Measurements from ENCODE around the gene LRP6.
"Not testable (repeated sequence)": the region's sequence is repeated elsewhere in the genome, so short reads cannot be mapped to it uniquely, and the experiment has no call there.

Gene LRP6

DNA sequence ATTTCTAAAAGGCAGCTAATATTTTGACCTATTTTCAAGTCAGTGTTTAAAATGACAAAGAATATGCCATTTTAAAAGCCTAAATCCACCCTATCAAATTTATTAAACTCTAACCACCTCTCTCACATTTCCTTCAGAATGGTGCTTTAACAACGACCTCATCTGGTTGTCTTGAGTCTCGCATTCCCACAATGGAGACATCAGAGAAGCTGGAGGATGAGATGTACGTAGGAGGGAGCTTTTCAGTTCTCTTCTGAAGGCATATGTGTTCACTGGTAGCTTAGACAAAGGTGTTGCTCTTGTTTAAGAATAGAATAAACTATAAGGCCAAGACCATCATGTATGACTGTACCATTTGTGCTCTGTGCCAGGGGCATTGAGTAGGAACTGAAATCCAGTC, 113.2 kb downstream of the LRP6 start:
- DNase-seq (ENCODE audit: extremely low spot score): no peak
- TF ChIP-seq ARNT (IDR thresholded peaks at IDR 0.05) (no peak), TARDBP (IDR thresholded peaks at IDR 0.05) (no peak), CTBP1 (IDR thresholded peaks at IDR 0.05; ENCODE audit: borderline replicate concordance) (no peak), FOXA1 (IDR thresholded peaks at IDR 0.05) (no peak), NFRKB (IDR thresholded peaks at IDR 0.05) (no peak), L3MBTL2 (conservative IDR thresholded peaks at IDR 0.05) (no peak), HDGF (IDR thresholded peaks at IDR 0.05; ENCODE audit: borderline replicate concordance) (no peak), BHLHE40 (IDR thresholded peaks at IDR 0.05; ENCODE audit: borderline replicate concordance) (no peak), ZNF384 (IDR thresholded peaks at IDR 0.05) (no peak), FOXM1 (IDR thresholded peaks at IDR 0.05; ENCODE audit: borderline replicate concordance) (no peak)
- CTCF ChIA-PET: interaction anchor here (0.7 kb wide), 1 partner anchor 13 kb away, joined by 4 read pairs; no protein-coding TSS in a partner anchor
- POLR2A ChIA-PET: no interaction called here

DNA sequence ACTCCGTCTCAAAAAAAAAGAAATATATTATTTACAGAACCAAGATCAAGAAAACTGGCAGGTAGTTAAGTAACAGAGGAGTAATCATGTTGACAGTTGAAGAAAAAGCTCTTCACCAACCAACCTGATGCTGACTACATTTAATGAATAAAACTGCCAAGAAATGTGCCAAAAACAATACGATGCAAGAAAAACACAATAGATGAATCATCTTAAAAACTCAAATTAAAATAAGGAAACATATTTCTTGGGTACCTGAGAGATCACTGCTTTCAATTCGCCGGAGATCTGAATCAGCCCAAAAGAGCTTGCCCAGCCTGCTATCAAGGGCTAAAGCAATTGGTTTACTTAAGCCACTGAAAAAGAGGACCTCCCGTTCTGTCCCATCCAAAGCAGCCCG, 119.7 kb downstream of the LRP6 start:
- TF ChIP-seq BHLHE40 (IDR thresholded peaks at IDR 0.05; ENCODE audit: borderline replicate concordance) (no peak), FOXA1 (IDR thresholded peaks at IDR 0.05) (no peak), L3MBTL2 (conservative IDR thresholded peaks at IDR 0.05) (no peak), LEF1 (IDR thresholded peaks at IDR 0.05; ENCODE audit: borderline replicate concordance) (no peak), TARDBP (IDR thresholded peaks at IDR 0.05) (no peak), HDGF (IDR thresholded peaks at IDR 0.05; ENCODE audit: borderline replicate concordance) (no peak), ARNT (IDR thresholded peaks at IDR 0.05) (no peak), ZNF384 (IDR thresholded peaks at IDR 0.05) (no peak), SP1 (IDR thresholded peaks at IDR 0.05) (no peak)
- CTCF ChIA-PET: no interaction called here
- POLR2A ChIA-PET: no interaction called here
- no peak for DNase-seq (ENCODE audit: extremely low spot score)

DNA sequence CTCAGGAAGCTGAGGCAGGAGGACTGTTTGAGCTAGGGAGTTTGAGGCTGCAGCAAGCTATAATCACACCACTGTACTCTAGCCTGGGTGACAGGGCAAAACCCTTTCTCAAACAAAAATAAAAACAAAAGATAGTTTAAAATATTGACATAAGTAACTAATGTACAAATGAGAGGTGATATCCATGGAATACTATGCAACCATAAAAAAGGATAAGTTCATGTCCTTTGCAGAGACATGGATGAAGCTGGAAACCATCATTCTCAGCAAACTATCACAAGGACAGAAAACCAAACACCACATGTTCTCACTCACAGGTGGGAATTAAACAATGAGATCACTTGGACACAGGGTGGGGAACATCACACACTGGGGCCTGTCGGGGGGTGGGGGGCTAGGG, 122.3 kb downstream of the LRP6 start:
- CTCF ChIA-PET: interaction anchor here (1.0 kb wide), 1 partner anchor 183 kb away, joined by 3 read pairs; no protein-coding TSS in a partner anchor
- DNase-seq (ENCODE audit: extremely low spot score); POLR2A ChIA-PET: not testable (repeated sequence)

DNA sequence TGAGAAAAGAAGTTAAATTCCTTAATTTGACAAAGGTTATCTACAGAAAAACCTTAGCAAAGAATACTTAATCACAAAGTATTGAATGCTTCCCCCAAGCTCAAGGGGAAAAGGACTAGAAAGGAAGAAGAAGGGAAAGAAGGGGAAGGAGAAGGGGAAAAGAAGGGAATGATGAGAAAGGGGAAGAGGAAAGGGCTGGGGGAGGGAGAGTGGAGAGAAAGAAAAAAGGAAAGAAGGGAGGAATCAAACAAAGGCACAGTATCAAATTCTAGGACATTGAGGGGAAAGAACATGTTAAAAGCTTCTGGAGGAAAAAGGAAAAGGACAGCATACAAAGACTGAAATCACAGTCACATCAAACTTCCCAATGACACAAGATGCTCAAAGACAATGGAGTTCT, 125.8 kb downstream of the LRP6 start:
- ChIA-PET CTCF (no interaction called here), POLR2A (no interaction called here)
- no peak for DNase-seq (ENCODE audit: extremely low spot score)
- no peak for TF ChIP-seq HDGF (IDR thresholded peaks at IDR 0.05; ENCODE audit: borderline replicate concordance)
- no peak for TF ChIP-seq BHLHE40 (IDR thresholded peaks at IDR 0.05; ENCODE audit: borderline replicate concordance)
- TF ChIP-seq CTBP1 (IDR thresholded peaks at IDR 0.05; ENCODE audit: borderline replicate concordance): no peak
- no peak for TF ChIP-seq SUZ12 (IDR thresholded peaks at IDR 0.05)
- TF ChIP-seq L3MBTL2 (conservative IDR thresholded peaks at IDR 0.05): no peak
- TF ChIP-seq, protein P1, sequence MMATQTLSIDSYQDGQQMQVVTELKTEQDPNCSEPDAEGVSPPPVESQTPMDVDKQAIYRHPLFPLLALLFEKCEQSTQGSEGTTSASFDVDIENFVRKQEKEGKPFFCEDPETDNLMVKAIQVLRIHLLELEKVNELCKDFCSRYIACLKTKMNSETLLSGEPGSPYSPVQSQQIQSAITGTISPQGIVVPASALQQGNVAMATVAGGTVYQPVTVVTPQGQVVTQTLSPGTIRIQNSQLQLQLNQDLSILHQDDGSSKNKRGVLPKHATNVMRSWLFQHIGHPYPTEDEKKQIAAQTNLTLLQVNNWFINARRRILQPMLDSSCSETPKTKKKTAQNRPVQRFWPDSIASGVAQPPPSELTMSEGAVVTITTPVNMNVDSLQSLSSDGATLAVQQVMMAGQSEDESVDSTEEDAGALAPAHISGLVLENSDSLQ (IDR thresholded peaks at IDR 0.05): no peak
- TF ChIP-seq ARNT (IDR thresholded peaks at IDR 0.05): no peak
- no peak for TF ChIP-seq SP1 (IDR thresholded peaks at IDR 0.05)
- TF ChIP-seq ELF4 (IDR thresholded peaks at IDR 0.05): no peak
- TF ChIP-seq ZNF384 (IDR thresholded peaks at IDR 0.05): no peak
- no peak for TF ChIP-seq TARDBP (IDR thresholded peaks at IDR 0.05)
- TF ChIP-seq NFRKB (IDR thresholded peaks at IDR 0.05): no peak
- TF ChIP-seq FOXM1 (IDR thresholded peaks at IDR 0.05; ENCODE audit: borderline replicate concordance): no peak
- TF ChIP-seq FOXK2 (IDR thresholded peaks at IDR 0.05): no peak
- TF ChIP-seq LEF1 (IDR thresholded peaks at IDR 0.05; ENCODE audit: borderline replicate concordance): no peak
- TF ChIP-seq FOXA1 (IDR thresholded peaks at IDR 0.05): no peak

DNA sequence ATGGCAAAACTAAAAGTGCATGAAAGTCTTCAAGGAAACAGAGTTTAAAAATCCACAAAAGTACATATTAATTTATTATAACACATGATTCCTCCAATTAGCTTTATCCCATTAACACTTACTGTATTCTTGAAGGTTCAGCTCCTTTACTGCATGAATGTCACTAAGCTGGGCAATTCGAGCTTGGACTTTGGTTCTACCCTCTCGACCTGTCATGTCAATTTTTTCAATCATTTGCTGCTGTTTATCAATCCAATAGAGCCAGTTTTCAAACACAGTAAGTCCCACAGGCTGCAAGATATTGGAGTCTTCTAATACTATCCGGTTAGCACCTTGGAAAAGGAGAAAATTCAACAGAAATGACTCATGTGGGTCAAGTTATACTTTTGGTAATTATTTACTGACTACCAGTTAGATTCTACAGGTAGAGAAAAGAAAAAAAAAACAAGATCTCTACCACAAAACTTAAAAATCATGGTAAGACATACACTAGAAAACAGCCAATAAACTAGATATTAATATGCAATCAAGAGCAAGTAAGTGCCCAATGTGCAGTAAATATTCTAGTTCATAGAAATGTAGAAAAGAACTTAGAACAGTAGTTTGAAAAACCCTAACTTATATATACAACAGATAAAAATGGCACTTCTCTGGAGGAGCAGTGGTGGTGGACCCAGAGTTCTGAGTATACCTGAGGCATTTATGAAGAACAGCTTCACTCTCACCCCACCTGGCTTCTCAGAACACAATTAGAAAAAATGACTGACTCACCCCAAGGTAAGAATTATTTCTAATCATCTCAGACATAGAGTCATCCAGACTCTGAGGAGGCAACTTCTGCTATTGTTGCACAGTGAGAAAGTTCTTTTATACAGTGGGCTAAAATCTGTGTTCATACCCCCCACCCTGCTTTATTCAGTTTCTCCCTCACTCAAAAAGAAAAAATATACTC, 128.4 kb downstream of the LRP6 start:
- no peak for DNase-seq (ENCODE audit: extremely low spot score)
- TF ChIP-seq CTBP1 (IDR thresholded peaks at IDR 0.05; ENCODE audit: borderline replicate concordance): no peak
- TF ChIP-seq ARNT (IDR thresholded peaks at IDR 0.05): no peak
- no peak for TF ChIP-seq FOXA1 (IDR thresholded peaks at IDR 0.05)
- no peak for TF ChIP-seq L3MBTL2 (conservative IDR thresholded peaks at IDR 0.05)
- TF ChIP-seq ZNF384 (IDR thresholded peaks at IDR 0.05): no peak
- no peak for TF ChIP-seq BHLHE40 (IDR thresholded peaks at IDR 0.05; ENCODE audit: borderline replicate concordance)
- TF ChIP-seq SP1 (IDR thresholded peaks at IDR 0.05): no peak
- TF ChIP-seq SUZ12 (IDR thresholded peaks at IDR 0.05): no peak
- no peak for TF ChIP-seq NFRKB (IDR thresholded peaks at IDR 0.05)
- TF ChIP-seq HDGF (IDR thresholded peaks at IDR 0.05; ENCODE audit: borderline replicate concordance): no peak
- TF ChIP-seq, protein P1 (IDR thresholded peaks at IDR 0.05): no peak
- ChIA-PET POLR2A (no interaction called here), CTCF (no interaction called here)

DNA sequence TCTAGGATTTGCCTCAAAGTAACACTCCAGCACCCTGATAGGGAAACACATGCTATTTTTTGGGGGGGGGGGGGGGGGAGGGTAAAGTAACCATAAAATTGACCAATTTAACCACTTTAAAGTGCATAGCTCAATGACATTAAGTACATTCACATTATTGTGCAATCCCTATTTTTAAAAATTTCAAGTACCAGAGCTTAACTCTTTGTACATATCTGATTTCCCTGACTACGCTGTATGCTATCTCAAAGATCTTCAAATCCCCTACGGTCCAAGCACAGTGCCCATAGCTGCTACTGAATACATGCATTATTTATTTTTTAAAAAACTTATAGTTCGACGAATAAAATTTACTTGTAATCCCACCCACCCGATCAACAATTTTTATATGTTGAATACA, 133.1 kb downstream of the LRP6 start:
- CTCF ChIA-PET: no interaction called here
- no peak for TF ChIP-seq SP1 (IDR thresholded peaks at IDR 0.05)
- no peak for TF ChIP-seq ELF4 (IDR thresholded peaks at IDR 0.05)
- TF ChIP-seq ZNF384 (IDR thresholded peaks at IDR 0.05): no peak
- TF ChIP-seq BHLHE40 (IDR thresholded peaks at IDR 0.05; ENCODE audit: borderline replicate concordance): no peak
- TF ChIP-seq FOXK2 (IDR thresholded peaks at IDR 0.05): no peak
- no peak for TF ChIP-seq ARNT (IDR thresholded peaks at IDR 0.05)
- TF ChIP-seq LEF1 (IDR thresholded peaks at IDR 0.05; ENCODE audit: borderline replicate concordance): no peak
- no peak for TF ChIP-seq TARDBP (IDR thresholded peaks at IDR 0.05)
- POLR2A ChIA-PET: no interaction called here
- no peak for DNase-seq (ENCODE audit: extremely low spot score)

DNA sequence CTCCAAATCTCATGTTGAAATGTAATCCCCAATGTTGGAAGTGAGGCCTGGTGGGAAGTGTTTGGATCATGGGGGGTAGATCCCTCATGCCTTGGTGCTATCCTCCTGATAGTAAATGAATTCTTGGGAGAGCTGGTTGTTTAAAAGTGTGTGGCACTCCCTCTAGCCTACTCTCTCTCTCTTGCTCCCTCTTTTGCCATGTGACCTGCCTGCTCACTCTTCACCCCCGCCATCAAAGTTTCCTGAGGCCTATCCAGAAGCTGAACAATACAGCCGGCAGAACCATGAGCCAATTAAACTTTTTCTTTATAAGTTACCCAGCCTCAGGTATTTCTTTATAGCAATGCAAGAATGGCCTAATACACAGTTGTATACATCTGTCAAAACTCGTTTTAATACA, 133.6 kb downstream of the LRP6 start:
- no peak for TF ChIP-seq TARDBP (IDR thresholded peaks at IDR 0.05)
- TF ChIP-seq BHLHE40 (IDR thresholded peaks at IDR 0.05; ENCODE audit: borderline replicate concordance): no peak
- TF ChIP-seq L3MBTL2 (conservative IDR thresholded peaks at IDR 0.05): no peak
- TF ChIP-seq SP1 (IDR thresholded peaks at IDR 0.05): no peak
- no peak for TF ChIP-seq SUZ12 (IDR thresholded peaks at IDR 0.05)
- TF ChIP-seq HDGF (IDR thresholded peaks at IDR 0.05; ENCODE audit: borderline replicate concordance): no peak
- no peak for TF ChIP-seq ELF4 (IDR thresholded peaks at IDR 0.05)
- TF ChIP-seq NFRKB (IDR thresholded peaks at IDR 0.05): no peak
- TF ChIP-seq CTBP1 (IDR thresholded peaks at IDR 0.05; ENCODE audit: borderline replicate concordance): no peak
- TF ChIP-seq FOXM1 (IDR thresholded peaks at IDR 0.05; ENCODE audit: borderline replicate concordance): no peak
- no peak for TF ChIP-seq FOXK2 (IDR thresholded peaks at IDR 0.05)
- TF ChIP-seq ZNF384 (IDR thresholded peaks at IDR 0.05): no peak
- TF ChIP-seq ARNT (IDR thresholded peaks at IDR 0.05): no peak
- TF ChIP-seq, protein P1 (IDR thresholded peaks at IDR 0.05): no peak
- no peak for TF ChIP-seq LEF1 (IDR thresholded peaks at IDR 0.05; ENCODE audit: borderline replicate concordance)
- TF ChIP-seq FOXA1 (IDR thresholded peaks at IDR 0.05): no peak
- no peak for DNase-seq (ENCODE audit: extremely low spot score)
- ChIA-PET POLR2A (no interaction called here), CTCF (no interaction called here)

All from HEK293T (cell line).